ENCODE results near the gene SLC35F2. TPM values are rescaled to one million over a fixed set of nuclear protein-coding genes. Genes with fewer than 3 reads are reported as not detected.

SLC35F2 gene
- polyA plus RNA-seq, 1 of the 3 experiments (the other 2 are of a cell fraction), result 12.4 TPM

- no peak overlapping the region for H3K4me2 ChIP-seq
Measured at GRCh38 chr11:107780775-107781174, 77.8 kb downstream of the SLC35F2 start.

GRCh38 chr11:107780136-107780535 is 78.5 kb downstream of the SLC35F2 start:
- Histone ChIP-seq H3K4me3 (ENCODE audit: low read depth in 2 of 2, low read length in 1 of 2) (no peak overlapping the region), H3F3A (replicated peaks; ENCODE audit: insufficient read depth) (no peaks in the 10 kb centered on the region), H2AFZ (ENCODE audit: low read depth) (no peak overlapping the region), H3K79me2 (ENCODE audit: insufficient read depth) (no peaks in the 10 kb centered on the region), H3K4me1 (ENCODE audit: control insufficient read depth in 1 of 2, insufficient read depth in 2 of 2, low read depth in 1 of 2, low read length in 1 of 2) (no peaks in the 10 kb centered on the region), H3K9me2 (no peaks in the 10 kb centered on the region), H3K36me3 (replicated peaks in 1 of 2; ENCODE audit: control insufficient read depth in 1 of 2, insufficient read depth in 2 of 2, low read length in 1 of 2) (no peaks in the 10 kb centered on the region), H3K4me2 (no peak overlapping the region), H3K9ac (no peak overlapping the region), H3K9me3 (no peaks in the 10 kb centered on the region), H4K20me1 (ENCODE audit: insufficient read depth) (no peaks in the 10 kb centered on the region), H3K27ac (ENCODE audit: low read depth in 2 of 2, low read length in 1 of 2) (no peak overlapping the region), H3K27me3 (ENCODE audit: insufficient read depth) (no peaks in the 10 kb centered on the region)
- TF ChIP-seq RCOR1 (IDR thresholded peaks at IDR 0.05; ENCODE audit: low read length) (0 out of 2 replicates have a peak, but pooled peaks have one; percentile 7), PBX3 (IDR thresholded peaks at IDR 0.05) (no peak)
- no peak for DNase-seq
- WGBS (ENCODE audit: low lambda C conversion rate), result 32% methylated on average over 3 of the region's 3 CpGs
- POLR2A ChIA-PET, result no interaction called here
- CTCF ChIA-PET, result interaction anchor here (1.1 kb wide), 1 partner anchor 9 kb away, joined by 4 read pairs; no protein-coding TSS in a partner anchor

More at GRCh38 chr11:107780775-107781174, 77.8 kb downstream of the SLC35F2 start:
- no peak for TF ChIP-seq RFX5 (IDR thresholded peaks at IDR 0.05; ENCODE audit: low read length)
- no peak overlapping the region for H3K27ac ChIP-seq (ENCODE audit: low read depth in 2 of 2, low read length in 1 of 2)
- no peak overlapping the region for H3K9ac ChIP-seq
- H4K20me1 ChIP-seq (ENCODE audit: insufficient read depth), result no peaks in the 10 kb centered on the region
- no peaks in the 10 kb centered on the region for H3K9me3 ChIP-seq
- H3K27me3 ChIP-seq (ENCODE audit: insufficient read depth), result no peaks in the 10 kb centered on the region
- H3K79me2 ChIP-seq (ENCODE audit: insufficient read depth), result no peaks in the 10 kb centered on the region
- H3K36me3 ChIP-seq (replicated peaks in 1 of 2; ENCODE audit: control insufficient read depth in 1 of 2, insufficient read depth in 2 of 2, low read length in 1 of 2), result no peaks in the 10 kb centered on the region
- CTCF ChIA-PET, result interaction anchor here (1.1 kb wide), 1 partner anchor 10 kb away, joined by 4 read pairs; no protein-coding TSS in a partner anchor
- H3K9me2 ChIP-seq, result no peaks in the 10 kb centered on the region
- no peak overlapping the region for H2AFZ ChIP-seq (ENCODE audit: low read depth)
- no peaks in the 10 kb centered on the region for H3K4me1 ChIP-seq (ENCODE audit: control insufficient read depth in 1 of 2, insufficient read depth in 2 of 2, low read depth in 1 of 2, low read length in 1 of 2)
- POLR2A ChIA-PET, result no interaction called here
- WGBS (ENCODE audit: low lambda C conversion rate), result 16% methylated on average over 3 of the region's 3 CpGs
- no peaks in the 10 kb centered on the region for H3F3A ChIP-seq (replicated peaks; ENCODE audit: insufficient read depth)
- H3K4me3 ChIP-seq (ENCODE audit: low read depth in 2 of 2, low read length in 1 of 2), result no peak overlapping the region
- DNase-seq, result no peak

- Histone ChIP-seq H3K9me2 (no peaks in the 10 kb centered on the region), H2AFZ (ENCODE audit: low read depth) (no peak overlapping the region), H3K4me2 (no peak overlapping the region), H3K9ac (no peak overlapping the region), H3F3A (replicated peaks; ENCODE audit: insufficient read depth) (no peaks in the 10 kb centered on the region), H3K36me3 (replicated peaks in 1 of 2; ENCODE audit: control insufficient read depth in 1 of 2, insufficient read depth in 2 of 2, low read length in 1 of 2) (no peaks in the 10 kb centered on the region), H4K20me1 (ENCODE audit: insufficient read depth) (no peaks in the 10 kb centered on the region), H3K27ac (ENCODE audit: low read depth in 2 of 2, low read length in 1 of 2) (no peak overlapping the region), H3K4me3 (ENCODE audit: low read depth in 2 of 2, low read length in 1 of 2) (no peak overlapping the region), H3K27me3 (ENCODE audit: insufficient read depth) (no peaks in the 10 kb centered on the region), H3K4me1 (ENCODE audit: control insufficient read depth in 1 of 2, insufficient read depth in 2 of 2, low read depth in 1 of 2, low read length in 1 of 2) (no peaks in the 10 kb centered on the region), H3K79me2 (ENCODE audit: insufficient read depth) (no peaks in the 10 kb centered on the region), H3K9me3 (no peaks in the 10 kb centered on the region)
- TF ChIP-seq ELF1 (IDR thresholded peaks at IDR 0.05) (no peak), RXRA (IDR thresholded peaks at IDR 0.05; ENCODE audit: borderline replicate concordance, low read depth) (no peak), SMC3 (IDR thresholded peaks at IDR 0.05; ENCODE audit: low read depth, low read length) (no peak), MAX (IDR thresholded peaks at IDR 0.05; ENCODE audit: low read depth) (no peak), USF1 (IDR thresholded peaks at IDR 0.05; ENCODE audit: borderline replicate concordance, low read depth) (no peak)
- CTCF ChIA-PET, result interaction anchor here (0.6 to 1.0 kb wide), 3 partner anchors 21 to 1075 kb away, joined by 3 read pairs; no protein-coding TSS in a partner anchor
- 70% methylated on average over 7 of the region's 7 CpGs for WGBS (ENCODE audit: low lambda C conversion rate)
- POLR2A ChIA-PET, result no interaction called here
- no peak for DNase-seq
Measured at GRCh38 chr11:107778839-107779517, 79.6 kb downstream of the SLC35F2 start.
